Neural crest cell (in vitro differentiated cells): ENCODE measurements around the gene UBR2. TPM values are rescaled to one million over a fixed set of nuclear protein-coding genes. Genes with fewer than 3 reads are reported as not detected.

ENCODE experiments used
- DNase-seq: peaks from one replicate; pipeline ENCODE4 v3.0.0; 2021; ENCODE audit warnings: low read depth, mixed read lengths, low spot score
- H3K27ac Mint-ChIP-seq: one replicate; pipeline ENCODE4 v1.8.0; 2021; ENCODE audit warnings: mild to moderate bottlenecking, mixed read lengths; ENCODE audit not compliant: unreplicated experiment
- H3K27me3 Mint-ChIP-seq: 2 replicates; pipeline ENCODE4 v1.8.0; 2021; ENCODE audit warnings: low read depth, mild to moderate bottlenecking, mixed read lengths
- H3K36me3 Mint-ChIP-seq: 2 replicates; pipeline ENCODE4 v1.8.0; 2021; ENCODE audit warnings: low read depth, mild to moderate bottlenecking, mixed read lengths
- H3K4me1 Mint-ChIP-seq: 2 replicates; pipeline ENCODE4 v1.8.0; 2021; ENCODE audit warnings: mixed read lengths
- H3K4me3 Mint-ChIP-seq: one replicate; pipeline ENCODE4 v1.8.0; 2021; ENCODE audit warnings: mild to moderate bottlenecking, mixed read lengths
- H3K9me3 Mint-ChIP-seq: 2 replicates; pipeline ENCODE4 v1.8.0; 2021; ENCODE audit warnings: mixed read lengths
- CTCF ChIP-seq: fragments of 200-600 bp; sonication (generic); conservative IDR thresholded peaks from 2 replicates; pipeline ENCODE4 v1.5.0; 2021; ENCODE audit warnings: antibody characterized with exemption, mild to moderate bottlenecking
- long read RNA-seq: library from polyadenylated mRNA; unstranded; transcript quantifications from one replicate; pipeline ENCODE4 v2.0.0, GENCODE V29; 2020
- total RNA-seq: library from RNA; stranded (reverse); gene quantifications from 2 replicates; pipeline ENCODE4 v1.2.1, GENCODE V29; 2021

Gene UBR2
- total RNA-seq: 22.3 and 22.4 TPM in 2 replicates
- long read RNA-seq, partial matches to known transcripts: 32 of 43 reads
- long read RNA-seq, other reads (novel, unspliced or antisense): 11 of 43 reads

GRCh38 chr6:42563697-42564505 lies at the start of gene UBR2:
UBR2 (plus strand) TSS chr6:42564029; CDS start chr6:42564320, 291 bp downstream.
- Mint-ChIP-seq H3K9me3 (no peaks in the 10 kb centered on the region), H3K27me3 (no peaks in the 10 kb centered on the region), H3K4me1 (peaks cover 22% of the 10 kb centered on the region), H3K4me3 (peak within 1 kb of the TSS; percentile 96), H3K27ac (peak within 1 kb of the TSS; percentile 83), H3K36me3 (no peaks in the 10 kb centered on the region)
- TF ChIP-seq CTCF: peak; percentile 73
- peak; percentile 95 for DNase-seq

DNA sequence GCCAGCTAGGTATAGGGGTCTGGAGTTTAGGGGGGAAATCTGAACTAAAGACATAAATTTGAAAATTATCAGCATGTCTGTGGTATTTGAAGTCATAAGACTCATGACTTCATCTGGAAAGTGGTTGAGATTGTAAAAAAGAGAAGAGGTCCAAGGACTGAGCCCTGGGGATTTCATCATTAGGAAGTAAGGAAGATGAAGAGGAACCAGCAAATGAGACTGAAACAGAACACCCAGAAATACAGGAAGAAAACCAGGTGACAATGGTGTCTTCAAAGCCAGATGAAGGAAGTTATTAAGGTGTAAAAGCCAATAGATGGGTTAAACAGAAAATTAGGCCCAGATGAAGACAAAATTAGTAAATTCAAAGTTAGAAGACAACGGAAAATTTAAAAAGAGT lies 49.1 kb upstream of the UBR2 start:
- Mint-ChIP-seq H3K27me3 (no peaks in the 10 kb centered on the region), H3K36me3 (no peaks in the 10 kb centered on the region), H3K4me3 (no peak overlapping the region), H3K9me3 (no peaks in the 10 kb centered on the region), H3K4me1 (peaks cover 16% of the 10 kb centered on the region), H3K27ac (no peak overlapping the region)
- TF ChIP-seq CTCF: no peak
- no peak for DNase-seq

DNA sequence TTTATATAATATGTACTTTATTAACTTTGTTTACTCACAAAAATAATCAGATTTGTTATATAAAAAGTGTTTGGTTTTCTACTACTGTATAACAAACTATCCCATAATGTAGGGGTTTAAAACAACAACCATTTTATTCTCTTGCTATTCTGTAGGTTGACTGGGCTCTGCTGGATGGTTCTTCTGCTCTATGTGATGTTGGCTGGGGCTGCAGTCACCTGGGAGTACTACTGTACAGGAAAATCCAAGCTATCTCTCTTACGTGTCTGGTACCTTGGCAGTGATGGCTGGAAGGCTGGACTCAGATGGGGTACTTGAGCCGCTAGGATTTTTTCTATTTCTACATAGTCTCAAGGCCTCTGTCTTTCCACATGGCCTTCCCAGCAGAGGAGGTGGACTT lies 44.0 kb upstream of the UBR2 start:
- Mint-ChIP-seq H3K4me3 (no peak overlapping the region), H3K27me3 (no peaks in the 10 kb centered on the region), H3K36me3 (no peaks in the 10 kb centered on the region), H3K9me3 (peaks cover 5% of the 10 kb centered on the region), H3K27ac (no peak overlapping the region), H3K4me1 (peaks cover 13% of the 10 kb centered on the region)
- TF ChIP-seq CTCF: no peak
- no peak for DNase-seq

- H3K27ac Mint-ChIP-seq: no peak overlapping the region
- peaks cover 5% of the 10 kb centered on the region for H3K9me3 Mint-ChIP-seq
- no peak overlapping the region for H3K4me3 Mint-ChIP-seq
- H3K4me1 Mint-ChIP-seq: peaks cover 1% of the 10 kb centered on the region
- H3K27me3 Mint-ChIP-seq: no peaks in the 10 kb centered on the region
- no peaks in the 10 kb centered on the region for H3K36me3 Mint-ChIP-seq
- no peak for TF ChIP-seq CTCF
- DNase-seq: no peak
Observed at GRCh38 chr6:42520786-42521607, 42.8 kb upstream of the UBR2 start.

DNA sequence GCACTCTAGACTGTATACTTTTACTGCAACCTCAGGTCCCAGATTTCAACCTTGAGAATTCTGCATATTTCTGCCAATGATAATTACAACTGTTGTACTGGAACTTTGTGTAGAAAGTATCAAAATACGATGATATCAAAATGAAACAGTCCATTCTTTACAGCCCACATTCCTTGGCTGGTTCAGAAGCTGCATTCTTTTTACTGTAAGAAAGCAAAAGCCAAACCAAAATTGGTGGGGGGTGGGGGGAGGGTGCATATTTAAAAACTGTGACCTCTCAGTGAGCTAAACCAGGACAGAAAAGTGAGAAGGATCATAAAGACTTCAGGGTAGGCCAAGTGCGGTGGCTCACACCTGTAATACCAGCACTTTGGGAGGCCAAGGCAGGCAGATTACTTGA lies 41.8 kb upstream of the UBR2 start:
- no peaks in the 10 kb centered on the region for H3K36me3 Mint-ChIP-seq
- no peaks in the 10 kb centered on the region for H3K27me3 Mint-ChIP-seq
- DNase-seq: no peak
- no peaks in the 10 kb centered on the region for H3K4me1 Mint-ChIP-seq
- TF ChIP-seq CTCF: no peak
- no peak overlapping the region for H3K27ac Mint-ChIP-seq
- peaks cover 5% of the 10 kb centered on the region for H3K9me3 Mint-ChIP-seq
- no peak overlapping the region for H3K4me3 Mint-ChIP-seq
